ENCODE results near the gene CCDC68. TPM values are rescaled to one million over a fixed set of nuclear protein-coding genes. Genes with fewer than 3 reads are reported as not detected.

Gene CCDC68
- total and polyA plus RNA-seq, 2 of the 13 experiments (the other 11 are each of a cell fraction or from before 2014, with no cell fraction given), result 4.6 to 13.3 TPM

- no peak for TF ChIP-seq AHDC1 (CRISPR knock-in tag; IDR thresholded peaks at IDR 0.05; ENCODE audit: borderline replicate concordance)
- TF ChIP-seq HINFP (CRISPR knock-in tag; IDR thresholded peaks at IDR 0.05; ENCODE audit: low read depth), result 0 out of 2 replicates have a peak, but pooled peaks have one; percentile 62
- no peak for TF ChIP-seq GTF3A (CRISPR knock-in tag; conservative IDR thresholded peaks at IDR 0.05)
- no peak for TF ChIP-seq ETV6 (CRISPR knock-in tag; conservative IDR thresholded peaks at IDR 0.05)
- 0 out of 2 replicates have a peak, but pooled peaks have one; percentile 30 for TF ChIP-seq DMAP1 (CRISPR knock-in tag; IDR thresholded peaks at IDR 0.05)
- TF ChIP-seq IRF2 (CRISPR knock-in tag; IDR thresholded peaks at IDR 0.05), result 0 out of 2 replicates have a peak, but pooled peaks have one; percentile 13
- no peak for TF ChIP-seq ZMYM2 (CRISPR knock-in tag; IDR thresholded peaks at IDR 0.05)
- no peak for TF ChIP-seq TCF7L2 (IDR thresholded peaks at IDR 0.05; ENCODE audit: low read depth, low read length)
- TF ChIP-seq LCORL (IDR thresholded peaks at IDR 0.05), result no peak
- TF ChIP-seq LCORL (CRISPR knock-in tag; IDR thresholded peaks at IDR 0.05), result 0 out of 2 replicates have a peak, but pooled peaks have one; percentile 63
- no peak for TF ChIP-seq SIX4 (CRISPR knock-in tag; IDR thresholded peaks at IDR 0.05)
- TF ChIP-seq SALL2 (CRISPR knock-in tag; IDR thresholded peaks at IDR 0.05), result no peak
- TF ChIP-seq ZNF251 (CRISPR knock-in tag; IDR thresholded peaks at IDR 0.05), result no peak
- no peak for TF ChIP-seq ZNF143 (CRISPR knock-in tag; IDR thresholded peaks at IDR 0.05)
- TF ChIP-seq, protein P1, sequence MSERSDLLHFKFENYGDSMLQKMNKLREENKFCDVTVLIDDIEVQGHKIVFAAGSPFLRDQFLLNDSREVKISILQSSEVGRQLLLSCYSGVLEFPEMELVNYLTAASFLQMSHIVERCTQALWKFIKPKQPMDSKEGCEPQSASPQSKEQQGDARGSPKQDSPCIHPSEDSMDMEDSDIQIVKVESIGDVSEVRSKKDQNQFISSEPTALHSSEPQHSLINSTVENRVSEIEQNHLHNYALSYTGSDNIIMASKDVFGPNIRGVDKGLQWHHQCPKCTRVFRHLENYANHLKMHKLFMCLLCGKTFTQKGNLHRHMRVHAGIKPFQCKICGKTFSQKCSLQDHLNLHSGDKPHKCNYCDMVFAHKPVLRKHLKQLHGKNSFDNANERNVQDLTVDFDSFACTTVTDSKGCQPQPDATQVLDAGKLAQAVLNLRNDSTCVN (CRISPR knock-in tag; IDR thresholded peaks at IDR 0.05; ENCODE audit: borderline replicate concordance), result no peak
- TF ChIP-seq ZXDC (CRISPR knock-in tag; IDR thresholded peaks at IDR 0.05), result no peak
- no peak for TF ChIP-seq ZNF333 (CRISPR knock-in tag; IDR thresholded peaks at IDR 0.05; ENCODE audit: borderline replicate concordance)
- TF ChIP-seq ZNF678 (CRISPR knock-in tag; IDR thresholded peaks at IDR 0.05), result no peak
- TF ChIP-seq ZNF773 (CRISPR knock-in tag; IDR thresholded peaks at IDR 0.05; ENCODE audit: borderline replicate concordance), result no peak
Measured at GRCh38 chr18:54958704-54959625, at the start of gene CCDC68 (continued).

All from HepG2 (cell line).